ENCODE measurements around the gene SAE1. TPM values are rescaled to one million over a fixed set of nuclear protein-coding genes. Genes with fewer than 3 reads are reported as not detected.

The SAE1 gene
- total RNA-seq: 10 to 100 TPM; 36.5 to 50.7 (median 49.2) TPM

- peak; percentile 89 for ATAC-seq (ENCODE audit: low FRiP score)
- DNase-seq (ENCODE audit: low spot score): peak; percentile 84
- no peak for TF ChIP-seq CTCF (IDR thresholded peaks at IDR 0.05)
Observed at GRCh38 chr19:47130589-47131227, at the start of gene SAE1. SAE1 (plus strand) TSS chr19:47130835; CDS start chr19:47130931, 96 bp downstream.

GRCh38 chr19:47081095-47081494 lies 49.5 kb upstream of the SAE1 start:
- TF ChIP-seq CTCF (IDR thresholded peaks at IDR 0.05): no peak
- ATAC-seq (ENCODE audit: low FRiP score): no peak
- no peak for DNase-seq (ENCODE audit: low spot score)

- DNase-seq (ENCODE audit: low spot score) (no peak), ATAC-seq (ENCODE audit: low FRiP score) (no peak)
- no peak for TF ChIP-seq CTCF (IDR thresholded peaks at IDR 0.05)
Observed at GRCh38 chr19:47082493-47082892, 48.1 kb upstream of the SAE1 start.

GRCh38 chr19:47084879-47085439 lies 45.7 kb upstream of the SAE1 start:
- TF ChIP-seq CTCF (IDR thresholded peaks at IDR 0.05): no peak
- ATAC-seq (ENCODE audit: low FRiP score) (no peak), DNase-seq (ENCODE audit: low spot score) (no peak)

- no peak for TF ChIP-seq CTCF (IDR thresholded peaks at IDR 0.05)
- ATAC-seq (ENCODE audit: low FRiP score) (no peak), DNase-seq (ENCODE audit: low spot score) (no peak)
Observed at GRCh38 chr19:47086280-47086679, 44.4 kb upstream of the SAE1 start.

GRCh38 chr19:47089767-47090350 lies 40.8 kb upstream of the SAE1 start:
- no peak for DNase-seq (ENCODE audit: low spot score)
- no peak for ATAC-seq (ENCODE audit: low FRiP score)
- TF ChIP-seq CTCF (IDR thresholded peaks at IDR 0.05): no peak

GRCh38 chr19:47093254-47093653 lies 37.4 kb upstream of the SAE1 start:
- no peak for ATAC-seq (ENCODE audit: low FRiP score)
- TF ChIP-seq CTCF (IDR thresholded peaks at IDR 0.05): no peak

More at GRCh38 chr19:47093254-47093653, 37.4 kb upstream of the SAE1 start:
- DNase-seq (ENCODE audit: low spot score): no peak
